ENCODE data around the gene TCP1. TPM values are rescaled to one million over a fixed set of nuclear protein-coding genes. Genes with fewer than 3 reads are reported as not detected.

The TCP1 gene
- total RNA-seq, 2 donors from 2014 or later = 55.7 to 81.5 TPM

DNA sequence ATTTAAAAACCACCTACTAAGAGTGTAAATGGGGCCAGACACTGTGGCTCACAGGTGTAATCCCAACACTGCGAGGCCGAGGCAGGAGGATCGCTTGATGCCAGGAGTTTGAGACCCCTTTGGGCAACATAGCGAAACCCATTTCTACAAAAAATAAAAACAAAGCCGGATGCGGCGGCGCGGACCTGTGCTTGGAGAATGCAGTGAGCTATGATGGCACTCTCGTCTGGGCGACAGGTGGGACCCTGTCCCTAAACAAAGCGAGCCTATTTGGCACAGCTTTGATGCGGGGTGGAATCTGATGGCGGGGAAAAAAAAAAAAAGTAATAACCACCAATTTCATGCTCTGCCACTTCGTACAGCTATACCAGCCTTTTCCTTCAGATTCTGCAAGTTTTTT, 1.1 kb downstream of the TCP1 start:
- Histone ChIP-seq H3K36me3 (replicated peaks in 1 of 2; ENCODE audit: insufficient read depth in 1 of 2, low read depth in 2 of 2) (peaks cover 0 to 19% of the 10 kb centered on the region in 2 donors), H3K27me3 (no peaks in the 10 kb centered on the region), H3K4me1 (peaks cover 44% of the 10 kb centered on the region), H3K27ac (peak overlapping the region in 3 of 4 donors; percentile 93 to 100 (median 99)), H3K4me3 (peak overlapping the region; percentile 96 to 98), H3K9me3 (no peaks in the 10 kb centered on the region)
- DNase-seq (no peak), ATAC-seq (no peak)
- intact Hi-C loops (cut with DNase I) = no loop called here
- WGBS, 2 donors = 29 to 31% methylated on average over 15 of the region's 15 CpGs
- TF ChIP-seq CTCF (IDR thresholded peaks at IDR 0.05) = no peak
- no peak for TF ChIP-seq POLR2A (IDR thresholded peaks at IDR 0.05)

DNA sequence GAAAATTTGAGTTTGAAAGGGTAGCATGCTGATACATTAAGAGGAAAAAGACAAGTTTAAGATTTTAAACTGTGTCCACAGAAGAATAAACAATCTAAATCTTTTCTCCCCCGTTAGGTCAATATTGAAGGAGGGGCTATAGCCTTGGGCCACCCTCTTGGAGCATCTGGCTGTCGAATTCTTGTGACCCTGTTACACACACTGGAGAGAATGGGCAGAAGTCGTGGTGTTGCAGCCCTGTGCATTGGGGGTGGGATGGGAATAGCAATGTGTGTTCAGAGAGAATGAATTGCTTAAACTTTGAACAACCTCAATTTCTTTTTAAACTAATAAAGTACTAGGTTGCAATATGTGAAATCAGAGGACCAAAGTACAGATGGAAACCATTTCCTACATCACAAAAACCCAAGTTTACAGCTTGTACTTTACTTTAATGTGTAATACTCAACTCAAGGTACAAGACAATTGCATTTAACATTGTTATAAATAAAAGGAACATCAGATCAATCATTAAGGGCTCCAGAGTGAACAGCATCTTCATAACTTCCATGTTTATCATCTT, 10.8 kb downstream of the TCP1 start:
- Histone ChIP-seq H3K4me3 (no peak overlapping the region), H3K27ac (no peak overlapping the region), H3K4me1 (no peaks in the 10 kb centered on the region), H3K27me3 (no peaks in the 10 kb centered on the region), H3K9me3 (no peaks in the 10 kb centered on the region), H3K36me3 (replicated peaks in 1 of 2; ENCODE audit: insufficient read depth in 1 of 2, low read depth in 2 of 2) (peaks cover 0 to 40% of the 10 kb centered on the region in 2 donors)
- no peak for TF ChIP-seq CTCF (IDR thresholded peaks at IDR 0.05)
- no peak for TF ChIP-seq POLR2A (IDR thresholded peaks at IDR 0.05)
- intact Hi-C loops (cut with DNase I) = no loop called here
- no peak for ATAC-seq
- DNase-seq = no peak
- WGBS, 2 donors = 47 to 56% methylated on average over 3 of the region's 3 CpGs

DNA sequence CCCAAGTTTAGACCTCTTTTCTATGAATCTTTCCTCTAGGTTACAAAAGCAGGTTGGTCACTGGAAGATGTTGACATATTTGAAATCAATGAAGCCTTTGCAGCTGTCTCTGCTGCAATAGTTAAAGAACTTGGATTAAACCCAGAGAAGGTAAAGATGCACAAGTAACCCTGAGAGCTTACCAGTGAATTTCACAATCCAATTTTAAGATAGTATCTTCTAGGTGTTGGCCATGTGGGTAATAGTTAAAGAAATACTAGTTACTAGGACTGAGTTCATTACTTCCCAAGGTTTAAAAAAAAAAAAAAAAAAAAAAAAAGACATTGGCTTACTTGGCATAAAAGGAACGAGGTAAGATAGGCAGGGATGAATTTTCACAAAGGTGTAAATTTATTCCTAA, 11.3 kb downstream of the TCP1 start:
- ATAC-seq = no peak
- WGBS, 2 donors = 44 to 55% methylated on average over 1 of the region's 1 CpG
- H3K27me3 ChIP-seq = no peaks in the 10 kb centered on the region
- no peak overlapping the region for H3K4me3 ChIP-seq
- no peaks in the 10 kb centered on the region for H3K9me3 ChIP-seq
- no peaks in the 10 kb centered on the region for H3K4me1 ChIP-seq
- H3K27ac ChIP-seq = no peak overlapping the region
- peaks cover 0 to 38% of the 10 kb centered on the region in 2 donors for H3K36me3 ChIP-seq (replicated peaks in 1 of 2; ENCODE audit: insufficient read depth in 1 of 2, low read depth in 2 of 2)
- intact Hi-C loops (cut with DNase I) = no loop called here
- TF ChIP-seq CTCF (IDR thresholded peaks at IDR 0.05) (no peak), POLR2A (IDR thresholded peaks at IDR 0.05) (no peak)
- DNase-seq = no peak

DNA sequence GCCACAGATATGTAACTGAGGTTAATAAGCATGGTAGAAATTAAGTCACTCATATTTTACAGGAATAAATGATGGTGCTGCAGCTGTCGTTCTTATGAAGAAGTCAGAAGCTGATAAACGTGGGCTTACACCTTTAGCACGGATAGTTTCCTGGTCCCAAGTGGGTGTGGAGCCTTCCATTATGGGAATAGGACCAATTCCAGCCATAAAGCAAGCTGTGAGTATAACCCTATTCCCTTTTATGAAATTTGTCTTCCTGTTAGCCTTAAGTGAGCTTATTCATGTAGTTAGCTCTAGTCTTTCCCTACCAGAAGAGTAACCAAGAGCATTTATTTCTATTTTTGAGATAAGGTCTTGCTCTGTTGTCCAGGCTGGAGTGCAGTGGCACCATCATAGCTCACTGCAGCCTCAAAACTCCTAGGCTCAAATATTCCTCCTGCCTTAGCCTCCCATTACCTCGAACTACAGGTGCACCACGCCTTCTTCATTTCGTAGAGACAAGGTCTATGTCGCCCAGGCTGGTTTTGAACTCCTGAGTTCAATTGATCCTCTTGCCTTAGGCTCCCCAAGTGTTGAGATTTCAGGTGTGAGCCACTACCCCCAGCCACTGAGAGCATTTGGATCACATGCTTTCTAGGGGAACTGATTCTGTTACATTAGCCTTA, 12.0 kb downstream of the TCP1 start:
- intact Hi-C loops (cut with DNase I) = no loop called here
- no peak for ATAC-seq
- H3K36me3 ChIP-seq (replicated peaks in 1 of 2; ENCODE audit: insufficient read depth in 1 of 2, low read depth in 2 of 2) = peaks cover 0 to 31% of the 10 kb centered on the region in 2 donors

More for the DNA sequence above, 12.0 kb downstream of the TCP1 start:
- no peak overlapping the region for H3K4me3 ChIP-seq
- H3K27ac ChIP-seq = no peak overlapping the region
- no peak for DNase-seq
- no peaks in the 10 kb centered on the region for H3K4me1 ChIP-seq
- no peak for TF ChIP-seq CTCF (IDR thresholded peaks at IDR 0.05)
- TF ChIP-seq POLR2A (IDR thresholded peaks at IDR 0.05) = no peak
- 73 to 78% methylated on average over 7 of the region's 7 CpGs for WGBS, 2 donors
- H3K9me3 ChIP-seq = no peaks in the 10 kb centered on the region
- no peaks in the 10 kb centered on the region for H3K27me3 ChIP-seq
